ENCODE results near the gene PMEPA1.

The PMEPA1 gene

GRCh38 chr20:57716202-57716601 lies 6.4 kb upstream of the PMEPA1 start:
- Histone ChIP-seq H3K4me3 (ENCODE audit: insufficient read length, low read depth) (no peak overlapping the region), H3K27me3 (ENCODE audit: insufficient read depth, insufficient read length) (no peaks in the 10 kb centered on the region), H3K9ac (ENCODE audit: insufficient read length, low read depth) (no peak overlapping the region), H3K36me3 (ENCODE audit: insufficient read depth, insufficient read length, low read length) (no peaks in the 10 kb centered on the region), H3K9me3 (ENCODE audit: insufficient read depth, low read length) (no peaks in the 10 kb centered on the region), H3K4me1 (ENCODE audit: insufficient read depth, insufficient read length) (peaks cover 3% of the 10 kb centered on the region)
- TF ChIP-seq YY1 (IDR thresholded peaks at IDR 0.05; ENCODE audit: insufficient read depth, insufficient read length) (no peak), SUZ12 (IDR thresholded peaks at IDR 0.05; ENCODE audit: extremely low read depth, insufficient read depth, insufficient read length) (no peak), ZNF274 (IDR thresholded peaks at IDR 0.05; ENCODE audit: low read depth, low read length) (no peak)
- DNase-seq (ENCODE audit: low read depth, low spot score) = no peak

DNA sequence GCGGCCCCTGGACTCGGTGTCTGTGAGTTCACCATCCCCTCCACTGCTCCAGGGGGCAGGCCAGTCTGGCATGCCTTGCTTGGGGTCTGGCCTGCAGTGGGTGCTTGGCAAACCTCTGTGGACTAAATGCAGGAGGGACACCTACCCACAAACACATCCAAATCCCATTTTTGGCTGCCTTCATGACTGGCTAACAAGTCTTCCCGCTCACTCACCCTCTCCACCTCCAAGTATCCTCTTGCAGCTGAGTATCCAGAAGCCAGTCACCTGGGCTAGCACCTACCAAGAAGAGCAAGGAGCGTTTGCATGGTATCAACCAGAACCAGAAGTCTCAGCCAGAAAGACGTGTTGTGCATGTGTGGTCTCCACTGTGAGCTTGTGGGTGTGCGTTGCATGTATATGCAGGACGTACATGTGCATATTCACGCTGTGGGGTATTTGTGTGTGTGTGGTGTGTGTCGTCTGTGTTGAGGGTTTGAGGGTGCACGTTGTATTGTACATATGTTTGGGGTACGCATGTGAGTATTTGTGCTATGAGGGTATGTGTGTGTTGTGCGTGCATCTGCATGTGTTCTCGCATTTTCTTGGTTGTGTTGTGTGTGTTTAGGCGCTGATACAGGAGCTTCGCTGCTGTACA lies 5.6 kb upstream of the PMEPA1 start:
- peaks cover 7% of the 10 kb centered on the region for H3K4me1 ChIP-seq (ENCODE audit: insufficient read depth, insufficient read length)
- DNase-seq (ENCODE audit: low read depth, low spot score) = no peak
- H3K36me3 ChIP-seq (ENCODE audit: insufficient read depth, insufficient read length, low read length) = no peaks in the 10 kb centered on the region
- H3K4me3 ChIP-seq (ENCODE audit: insufficient read length, low read depth) = no peak overlapping the region
- TF ChIP-seq YY1 (IDR thresholded peaks at IDR 0.05; ENCODE audit: insufficient read depth, insufficient read length) (no peak), ZNF274 (IDR thresholded peaks at IDR 0.05; ENCODE audit: low read depth, low read length) (no peak), SUZ12 (IDR thresholded peaks at IDR 0.05; ENCODE audit: extremely low read depth, insufficient read depth, insufficient read length) (no peak)
- no peaks in the 10 kb centered on the region for H3K27me3 ChIP-seq (ENCODE audit: insufficient read depth, insufficient read length)
- no peak overlapping the region for H3K9ac ChIP-seq (ENCODE audit: insufficient read length, low read depth)
- H3K9me3 ChIP-seq (ENCODE audit: insufficient read depth, low read length) = no peaks in the 10 kb centered on the region

DNA sequence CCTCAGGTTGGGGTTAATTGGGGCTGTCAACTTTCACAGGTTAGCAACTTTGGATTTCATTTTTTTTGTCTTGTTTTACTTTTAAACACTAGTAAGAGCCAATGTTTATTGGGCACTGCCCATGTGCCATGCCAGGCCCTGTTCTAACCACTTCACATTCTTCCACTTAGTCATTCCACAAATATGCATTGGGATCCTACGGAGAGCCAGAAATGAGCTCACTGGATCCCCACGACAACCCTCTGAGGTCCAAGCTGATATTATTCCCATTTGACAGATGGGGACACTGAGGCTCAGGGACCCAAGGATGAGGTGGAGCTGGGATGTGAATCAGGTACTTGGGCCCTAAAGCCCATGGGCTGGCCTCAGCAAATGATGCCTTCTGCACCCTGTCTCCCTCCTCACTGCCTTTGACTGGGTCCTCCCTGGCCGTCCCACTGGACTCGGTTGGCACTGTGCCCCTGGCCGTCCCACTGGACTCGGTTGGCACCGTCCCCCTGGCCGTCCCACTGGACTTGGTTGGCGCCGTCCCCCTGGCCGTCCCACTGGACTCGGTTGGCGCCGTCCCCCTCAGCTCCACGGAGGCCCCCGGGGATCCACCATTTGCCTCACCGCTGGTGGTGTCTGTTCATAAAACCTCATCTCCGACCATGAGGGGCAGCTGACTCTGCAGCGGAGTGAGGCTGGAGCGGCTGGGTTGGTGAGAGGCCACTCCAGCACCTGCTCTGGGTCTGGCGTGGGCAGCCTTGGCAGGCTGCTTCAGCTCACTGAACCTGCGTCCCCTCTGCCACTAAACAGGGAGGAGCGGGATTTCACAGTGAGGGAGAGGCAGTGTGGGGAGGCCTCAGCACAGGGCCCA lies 4.8 kb upstream of the PMEPA1 start:
- no peak for DNase-seq (ENCODE audit: low read depth, low spot score)
- no peaks in the 10 kb centered on the region for H3K9me3 ChIP-seq (ENCODE audit: insufficient read depth, low read length)
- H3K9ac ChIP-seq (ENCODE audit: insufficient read length, low read depth) = no peak overlapping the region
- peaks cover 7% of the 10 kb centered on the region for H3K4me1 ChIP-seq (ENCODE audit: insufficient read depth, insufficient read length)
- H3K36me3 ChIP-seq (ENCODE audit: insufficient read depth, insufficient read length, low read length) = no peaks in the 10 kb centered on the region
- H3K27me3 ChIP-seq (ENCODE audit: insufficient read depth, insufficient read length) = no peaks in the 10 kb centered on the region
- TF ChIP-seq YY1 (IDR thresholded peaks at IDR 0.05; ENCODE audit: insufficient read depth, insufficient read length) = no peak
- no peak for TF ChIP-seq ZNF274 (IDR thresholded peaks at IDR 0.05; ENCODE audit: low read depth, low read length)
- no peak for TF ChIP-seq SUZ12 (IDR thresholded peaks at IDR 0.05; ENCODE audit: extremely low read depth, insufficient read depth, insufficient read length)
- H3K4me3 ChIP-seq (ENCODE audit: insufficient read length, low read depth) = no peak overlapping the region

- Histone ChIP-seq H3K4me1 (ENCODE audit: insufficient read depth, insufficient read length) (peaks cover 7% of the 10 kb centered on the region), H3K4me3 (ENCODE audit: insufficient read length, low read depth) (no peak overlapping the region), H3K36me3 (ENCODE audit: insufficient read depth, insufficient read length, low read length) (no peaks in the 10 kb centered on the region), H3K27me3 (ENCODE audit: insufficient read depth, insufficient read length) (no peaks in the 10 kb centered on the region), H3K9me3 (ENCODE audit: insufficient read depth, low read length) (no peaks in the 10 kb centered on the region), H3K9ac (ENCODE audit: insufficient read length, low read depth) (no peak overlapping the region)
- no peak for TF ChIP-seq SUZ12 (IDR thresholded peaks at IDR 0.05; ENCODE audit: extremely low read depth, insufficient read depth, insufficient read length)
- TF ChIP-seq ZNF274 (IDR thresholded peaks at IDR 0.05; ENCODE audit: low read depth, low read length) = no peak
- no peak for TF ChIP-seq YY1 (IDR thresholded peaks at IDR 0.05; ENCODE audit: insufficient read depth, insufficient read length)
- no peak for DNase-seq (ENCODE audit: low read depth, low spot score)
Observed at GRCh38 chr20:57713951-57714350, 4.1 kb upstream of the PMEPA1 start.

DNA sequence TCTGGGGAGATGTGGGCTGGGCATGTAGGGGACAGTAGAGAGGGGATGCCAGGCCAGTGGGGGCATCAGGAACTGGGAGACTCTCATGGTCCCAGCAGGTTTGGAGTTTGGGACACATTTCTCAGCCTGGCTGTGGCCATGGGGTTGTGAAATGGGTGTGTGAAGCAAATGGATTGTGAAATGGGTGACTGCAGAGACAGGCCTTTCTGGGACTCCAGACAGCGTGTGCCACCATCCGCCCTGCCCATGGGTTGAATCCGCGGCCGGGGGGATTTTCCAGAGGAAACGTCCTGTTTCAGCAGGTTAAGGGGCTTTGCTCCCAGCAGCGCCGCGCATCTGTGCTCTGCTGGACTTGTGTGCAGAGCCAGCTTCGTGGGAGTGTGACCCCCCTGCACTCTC lies 3.7 kb upstream of the PMEPA1 start:
- H3K9ac ChIP-seq (ENCODE audit: insufficient read length, low read depth) = no peak overlapping the region
- H3K9me3 ChIP-seq (ENCODE audit: insufficient read depth, low read length) = no peaks in the 10 kb centered on the region
- H3K36me3 ChIP-seq (ENCODE audit: insufficient read depth, insufficient read length, low read length) = no peaks in the 10 kb centered on the region
- no peak for DNase-seq (ENCODE audit: low read depth, low spot score)
- TF ChIP-seq YY1 (IDR thresholded peaks at IDR 0.05; ENCODE audit: insufficient read depth, insufficient read length) = no peak
- TF ChIP-seq ZNF274 (IDR thresholded peaks at IDR 0.05; ENCODE audit: low read depth, low read length) = no peak
- no peak for TF ChIP-seq SUZ12 (IDR thresholded peaks at IDR 0.05; ENCODE audit: extremely low read depth, insufficient read depth, insufficient read length)
- H3K4me1 ChIP-seq (ENCODE audit: insufficient read depth, insufficient read length) = peaks cover 7% of the 10 kb centered on the region
- peaks cover 4% of the 10 kb centered on the region for H3K27me3 ChIP-seq (ENCODE audit: insufficient read depth, insufficient read length)
- H3K4me3 ChIP-seq (ENCODE audit: insufficient read length, low read depth) = no peak overlapping the region

GRCh38 chr20:57712851-57713504 lies 3.2 kb upstream of the PMEPA1 start:
- H3K4me3 ChIP-seq (ENCODE audit: insufficient read length, low read depth) = no peak overlapping the region
- H3K9ac ChIP-seq (ENCODE audit: insufficient read length, low read depth) = no peak overlapping the region
- DNase-seq (ENCODE audit: low read depth, low spot score) = no peak
- H3K4me1 ChIP-seq (ENCODE audit: insufficient read depth, insufficient read length) = peaks cover 9% of the 10 kb centered on the region
- H3K36me3 ChIP-seq (ENCODE audit: insufficient read depth, insufficient read length, low read length) = no peaks in the 10 kb centered on the region
- H3K27me3 ChIP-seq (ENCODE audit: insufficient read depth, insufficient read length) = peaks cover 7% of the 10 kb centered on the region
- H3K9me3 ChIP-seq (ENCODE audit: insufficient read depth, low read length) = no peaks in the 10 kb centered on the region
- TF ChIP-seq ZNF274 (IDR thresholded peaks at IDR 0.05; ENCODE audit: low read depth, low read length) (no peak), YY1 (IDR thresholded peaks at IDR 0.05; ENCODE audit: insufficient read depth, insufficient read length) (no peak), SUZ12 (IDR thresholded peaks at IDR 0.05; ENCODE audit: extremely low read depth, insufficient read depth, insufficient read length) (no peak)

DNA sequence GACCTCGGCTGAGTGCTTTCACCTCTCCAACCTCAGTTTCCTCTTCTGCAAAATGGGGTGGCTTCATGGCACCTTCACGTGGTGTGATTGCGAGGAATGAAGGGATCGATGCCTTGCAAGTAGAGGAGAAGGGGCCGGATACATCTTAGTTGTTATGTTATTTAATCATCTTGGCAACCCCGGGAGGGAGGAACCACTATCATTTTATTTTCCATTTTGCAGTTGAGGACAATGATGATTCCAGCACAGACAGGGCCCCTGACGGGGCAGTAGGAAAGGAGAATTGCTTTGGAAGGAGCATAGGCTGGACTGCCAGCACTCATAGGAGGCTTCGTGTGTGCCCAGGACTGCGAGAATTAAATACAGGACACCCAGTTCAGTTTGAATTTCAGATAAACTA lies 2.5 kb upstream of the PMEPA1 start:
- Histone ChIP-seq H3K4me1 (ENCODE audit: insufficient read depth, insufficient read length) (peaks cover 13% of the 10 kb centered on the region), H3K9ac (ENCODE audit: insufficient read length, low read depth) (no peak overlapping the region), H3K27me3 (ENCODE audit: insufficient read depth, insufficient read length) (peaks cover 13% of the 10 kb centered on the region), H3K36me3 (ENCODE audit: insufficient read depth, insufficient read length, low read length) (peaks cover 5% of the 10 kb centered on the region), H3K9me3 (ENCODE audit: insufficient read depth, low read length) (no peaks in the 10 kb centered on the region), H3K4me3 (ENCODE audit: insufficient read length, low read depth) (no peak overlapping the region)
- no peak for TF ChIP-seq ZNF274 (IDR thresholded peaks at IDR 0.05; ENCODE audit: low read depth, low read length)
- TF ChIP-seq YY1 (IDR thresholded peaks at IDR 0.05; ENCODE audit: insufficient read depth, insufficient read length) = no peak
- TF ChIP-seq SUZ12 (IDR thresholded peaks at IDR 0.05; ENCODE audit: extremely low read depth, insufficient read depth, insufficient read length) = no peak
- no peak for DNase-seq (ENCODE audit: low read depth, low spot score)

All from NT2/D1 (cell line).